ENCODE results near the gene ZSCAN2. TPM values are rescaled to one million over a fixed set of nuclear protein-coding genes. Genes with fewer than 3 reads are reported as not detected.

Gene ZSCAN2
- total RNA-seq, 4 donors from 2014 or later: 6.1 to 10.3 (median 8.6) TPM

DNA sequence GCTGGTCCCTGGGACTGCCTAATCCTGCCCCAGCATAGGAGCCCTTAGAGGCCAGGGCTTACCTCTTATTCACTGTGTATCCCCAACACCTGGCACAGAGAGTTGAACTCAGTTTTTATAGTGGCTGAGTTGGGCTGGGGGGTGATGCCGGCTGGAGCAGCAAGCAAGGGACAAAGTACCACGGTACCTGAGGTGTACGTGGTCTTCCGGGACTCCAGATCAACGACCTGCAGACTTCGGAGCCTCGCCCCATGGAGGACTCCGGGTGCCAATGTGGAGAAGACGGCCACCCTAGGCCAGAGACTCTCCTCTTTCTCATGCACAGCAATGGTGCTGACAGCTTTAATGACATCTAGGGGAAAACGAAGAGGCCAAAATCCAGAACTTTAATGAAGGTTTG is 45.2 kb downstream of the ZSCAN2 start:
- DNase-seq: no peak
- H3K9me3 ChIP-seq: no peaks in the 10 kb centered on the region
- in situ Hi-C loops (cut with MboI; ENCODE audit: low sequenced_read_pairs in 4 of 4): no loop called here
- intact Hi-C loops (cut with DNase I; ENCODE audit: low total_unique reads): no loop called here
- H3K4me3 ChIP-seq: no peak overlapping the region
- TF ChIP-seq, protein P1, sequence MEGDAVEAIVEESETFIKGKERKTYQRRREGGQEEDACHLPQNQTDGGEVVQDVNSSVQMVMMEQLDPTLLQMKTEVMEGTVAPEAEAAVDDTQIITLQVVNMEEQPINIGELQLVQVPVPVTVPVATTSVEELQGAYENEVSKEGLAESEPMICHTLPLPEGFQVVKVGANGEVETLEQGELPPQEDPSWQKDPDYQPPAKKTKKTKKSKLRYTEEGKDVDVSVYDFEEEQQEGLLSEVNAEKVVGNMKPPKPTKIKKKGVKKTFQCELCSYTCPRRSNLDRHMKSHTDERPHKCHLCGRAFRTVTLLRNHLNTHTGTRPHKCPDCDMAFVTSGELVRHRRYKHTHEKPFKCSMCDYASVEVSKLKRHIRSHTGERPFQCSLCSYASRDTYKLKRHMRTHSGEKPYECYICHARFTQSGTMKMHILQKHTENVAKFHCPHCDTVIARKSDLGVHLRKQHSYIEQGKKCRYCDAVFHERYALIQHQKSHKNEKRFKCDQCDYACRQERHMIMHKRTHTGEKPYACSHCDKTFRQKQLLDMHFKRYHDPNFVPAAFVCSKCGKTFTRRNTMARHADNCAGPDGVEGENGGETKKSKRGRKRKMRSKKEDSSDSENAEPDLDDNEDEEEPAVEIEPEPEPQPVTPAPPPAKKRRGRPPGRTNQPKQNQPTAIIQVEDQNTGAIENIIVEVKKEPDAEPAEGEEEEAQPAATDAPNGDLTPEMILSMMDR (IDR thresholded peaks at IDR 0.05 in 4 of 5, conservative IDR thresholded peaks at IDR 0.05 in 1 of 5): no peak
- no peak for TF ChIP-seq POLR2A (IDR thresholded peaks at IDR 0.05)
- H3K36me3 ChIP-seq: peaks cover 0 to 88% of the 10 kb centered on the region in 2 donors
- H3K27me3 ChIP-seq: no peaks in the 10 kb centered on the region
- H3K4me1 ChIP-seq: peaks cover 0 to 4% of the 10 kb centered on the region in 2 donors
- no peak for ATAC-seq
- no peak overlapping the region for H3K27ac ChIP-seq

GRCh38 chr15:84647726-84648125 is 46.9 kb downstream of the ZSCAN2 start:
- H3K4me1 ChIP-seq: peaks cover 0 to 4% of the 10 kb centered on the region in 2 donors
- no peak for ATAC-seq
- no peak overlapping the region for H3K27ac ChIP-seq
- in situ Hi-C loops (cut with MboI; ENCODE audit: low sequenced_read_pairs in 4 of 4): no loop called here
- no peak overlapping the region for H3K4me3 ChIP-seq
- intact Hi-C loops (cut with DNase I; ENCODE audit: low total_unique reads): no loop called here
- peaks cover 0 to 88% of the 10 kb centered on the region in 2 donors for H3K36me3 ChIP-seq
- H3K9me3 ChIP-seq: no peaks in the 10 kb centered on the region
- H3K27me3 ChIP-seq: no peaks in the 10 kb centered on the region
- no peak for DNase-seq
- TF ChIP-seq, protein P1 (IDR thresholded peaks at IDR 0.05 in 4 of 5, conservative IDR thresholded peaks at IDR 0.05 in 1 of 5): no peak
- no peak for TF ChIP-seq POLR2A (IDR thresholded peaks at IDR 0.05)

- Histone ChIP-seq H3K4me1 (peaks cover 5 to 10% of the 10 kb centered on the region in 2 donors), H3K27me3 (no peaks in the 10 kb centered on the region), H3K9me3 (no peaks in the 10 kb centered on the region), H3K27ac (peak overlapping the region in 2 of 4 donors; percentile 6 to 33), H3K4me3 (no peak overlapping the region), H3K36me3 (peaks cover 0 to 81% of the 10 kb centered on the region in 2 donors)
- DNase-seq (peak in 1 of 2 donors; percentile 61), ATAC-seq (no peak)
- no peak for TF ChIP-seq POLR2A (IDR thresholded peaks at IDR 0.05)
- TF ChIP-seq, protein P1 (IDR thresholded peaks at IDR 0.05 in 4 of 5, conservative IDR thresholded peaks at IDR 0.05 in 1 of 5): no peak
- intact Hi-C loops (cut with DNase I; ENCODE audit: low total_unique reads) (no loop called here), in situ Hi-C loops (cut with MboI; ENCODE audit: low sequenced_read_pairs in 4 of 4) (no loop called here)
Observed at GRCh38 chr15:84648539-84648938, 47.7 kb downstream of the ZSCAN2 start.

GRCh38 chr15:84649706-84650105 is 48.9 kb downstream of the ZSCAN2 start:
- TF ChIP-seq, protein P1 (IDR thresholded peaks at IDR 0.05 in 4 of 5, conservative IDR thresholded peaks at IDR 0.05 in 1 of 5): no peak
- TF ChIP-seq POLR2A (IDR thresholded peaks at IDR 0.05): no peak
- in situ Hi-C loops (cut with MboI; ENCODE audit: low sequenced_read_pairs in 4 of 4) (loop anchor here in 2 of 4 donors (10.0 kb wide), 1 partner anchor 55 kb away; no protein-coding TSS in a partner anchor), intact Hi-C loops (cut with DNase I; ENCODE audit: low total_unique reads) (loop anchor here (5.0 kb wide), 1 partner anchor 53 kb away; no protein-coding TSS in a partner anchor)
- ATAC-seq (no peak), DNase-seq (no peak)
- H3K4me1 ChIP-seq: peaks cover 9 to 10% of the 10 kb centered on the region in 2 donors
- no peaks in the 10 kb centered on the region for H3K9me3 ChIP-seq
- no peak overlapping the region for H3K4me3 ChIP-seq
- peaks cover 0 to 74% of the 10 kb centered on the region in 2 donors for H3K36me3 ChIP-seq
- no peaks in the 10 kb centered on the region for H3K27me3 ChIP-seq
- H3K27ac ChIP-seq: no peak overlapping the region

GRCh38 chr15:84653584-84653909 is 52.7 kb downstream of the ZSCAN2 start:
- Histone ChIP-seq H3K4me3 (peak overlapping the region; percentile 86 to 98 (median 91)), H3K9me3 (no peaks in the 10 kb centered on the region), H3K36me3 (peaks cover 0 to 35% of the 10 kb centered on the region in 2 donors), H3K27me3 (no peaks in the 10 kb centered on the region), H3K4me1 (peaks cover 14 to 24% of the 10 kb centered on the region in 2 donors), H3K27ac (peak overlapping the region; percentile 86 to 98 (median 90))
- ATAC-seq: no peak
- TF ChIP-seq, protein P1 (IDR thresholded peaks at IDR 0.05 in 4 of 5, conservative IDR thresholded peaks at IDR 0.05 in 1 of 5): no peak
- TF ChIP-seq POLR2A (IDR thresholded peaks at IDR 0.05): no peak
- in situ Hi-C loops (cut with MboI; ENCODE audit: low sequenced_read_pairs in 4 of 4): loop anchor here in 2 of 4 donors (10.0 kb wide), 1 partner anchor 59 kb away; no protein-coding TSS in a partner anchor
- no peak for DNase-seq
- intact Hi-C loops (cut with DNase I; ENCODE audit: low total_unique reads): loop anchor here (5.0 kb wide), 1 partner anchor 49 kb away; no protein-coding TSS in a partner anchor
